Sigmoid colon (tissue), 7 donors: ENCODE results near the gene SGTA. TPM values are rescaled to one million over a fixed set of nuclear protein-coding genes. Genes with fewer than 3 reads are reported as not detected.
"Not testable (repeated sequence)": the region's sequence is repeated elsewhere in the genome, so short reads cannot be mapped to it uniquely, and the experiment has no call there.

Source experiments
- DNase-seq: peaks from one replicate; pipeline ENCODE4 v3.0.0-alpha.2; 2019
- H3K27ac ChIP-seq, 4 donors: fragments of 200-600 bp; sonication (generic); one replicate each; pipeline ENCODE4 v1.5.1; 2016 to 2019; ENCODE audit warnings: mild to moderate bottlenecking in 1 of 4
- H3K27me3 ChIP-seq, 3 donors: fragments of 200-600 bp; sonication (generic); one replicate each; pipeline ENCODE4 v1.5.1; 2019; ENCODE audit warnings: mild to moderate bottlenecking in 1 of 3
- H3K36me3 ChIP-seq, 4 donors: fragments of 200-600 bp; sonication (generic); one replicate each; pipeline ENCODE4 v1.5.1; 2016 to 2019
- H3K4me1 ChIP-seq, 4 donors: fragments of 200-600 bp; sonication (generic); one replicate each; pipeline ENCODE4 v1.5.1; 2017 to 2019
- H3K4me3 ChIP-seq, 4 donors: fragments of 200-600 bp; sonication (generic); one replicate each; pipeline ENCODE4 v1.5.1; 2017 to 2019; ENCODE audit warnings: mild to moderate bottlenecking in 2 of 4, moderate library complexity in 1 of 4
- H3K9me3 ChIP-seq, 4 donors: fragments of 200-600 bp in 3 of 4; sonication (generic) in 3 of 4; one replicate each; pipeline versions ENCODE4 v1.5.1 to v1.6.1; 2013 to 2019
- EP300 ChIP-seq, 4 donors: sonication (generic); formaldehyde crosslinking; IDR thresholded peaks; one replicate each; pipeline ENCODE4 v1.6.1; 2017; ENCODE audit warnings: antibody characterized with exemption in 4 of 4
- POLR2A ChIP-seq, 2 donors: fragments of 450-650 bp; IDR thresholded peaks; one replicate each; pipeline ENCODE4 v1.6.1; 2016; ENCODE audit warnings: antibody characterized with exemption in 2 of 2, mild to moderate bottlenecking in 2 of 2, moderate library complexity in 2 of 2
- POLR2AphosphoS5 ChIP-seq, 4 donors: sonication (generic); formaldehyde crosslinking; IDR thresholded peaks; one replicate each; pipeline ENCODE4 v1.6.1; 2017; ENCODE audit warnings: antibody characterized with exemption in 4 of 4
- WGBS, 2 donors: extraction: QIAGEN DNeasy Blood & Tissue Kit; methylation state at CpG; one replicate each; pipeline ENCODE4 v1.1.7; 2013; 5-methylcytosine and 5-hydroxymethylcytosine counted together
- intact Hi-C: fragments of 100-400 bp; cut with DNase I; formaldehyde crosslinking; loops from one replicate; pipeline ENCODE4 v1.15.1; 2023
- polyA plus RNA-seq, 3 donors: library from polyadenylated mRNA; stranded (reverse); fragments of 200-250 nt; gene quantifications; one replicate each; pipeline ENCODE4 v1.2.3, GENCODE V29; 2013
- total RNA-seq, 4 donors: library from RNA; depleted of rRNA; stranded (reverse); fragments of >200 nt; gene quantifications; one replicate each; pipeline ENCODE4 v1.1.0, GENCODE V29; 2016
- TF ChIP-seq, protein P1 (sequence below), 4 experiments: fragments of 450-650 bp in 3 of 4; fragments of 200-600 bp in 1 of 4; IDR thresholded peaks; one replicate each; pipeline ENCODE4 v1.5.1; 2016 to 2019; ENCODE audit warnings: antibody characterized with exemption in 4 of 4, mild to moderate bottlenecking in 3 of 4, moderate library complexity in 2 of 4
- donor health status: healthy with polysubstance abuse.
- donor health status: Bipolar disorder and iron deficiency.
- donor health status: healthy.

The SGTA gene
- total and polyA plus RNA-seq, 7 donors, result 42.5 to 80.7 (median 48.1) TPM

DNA sequence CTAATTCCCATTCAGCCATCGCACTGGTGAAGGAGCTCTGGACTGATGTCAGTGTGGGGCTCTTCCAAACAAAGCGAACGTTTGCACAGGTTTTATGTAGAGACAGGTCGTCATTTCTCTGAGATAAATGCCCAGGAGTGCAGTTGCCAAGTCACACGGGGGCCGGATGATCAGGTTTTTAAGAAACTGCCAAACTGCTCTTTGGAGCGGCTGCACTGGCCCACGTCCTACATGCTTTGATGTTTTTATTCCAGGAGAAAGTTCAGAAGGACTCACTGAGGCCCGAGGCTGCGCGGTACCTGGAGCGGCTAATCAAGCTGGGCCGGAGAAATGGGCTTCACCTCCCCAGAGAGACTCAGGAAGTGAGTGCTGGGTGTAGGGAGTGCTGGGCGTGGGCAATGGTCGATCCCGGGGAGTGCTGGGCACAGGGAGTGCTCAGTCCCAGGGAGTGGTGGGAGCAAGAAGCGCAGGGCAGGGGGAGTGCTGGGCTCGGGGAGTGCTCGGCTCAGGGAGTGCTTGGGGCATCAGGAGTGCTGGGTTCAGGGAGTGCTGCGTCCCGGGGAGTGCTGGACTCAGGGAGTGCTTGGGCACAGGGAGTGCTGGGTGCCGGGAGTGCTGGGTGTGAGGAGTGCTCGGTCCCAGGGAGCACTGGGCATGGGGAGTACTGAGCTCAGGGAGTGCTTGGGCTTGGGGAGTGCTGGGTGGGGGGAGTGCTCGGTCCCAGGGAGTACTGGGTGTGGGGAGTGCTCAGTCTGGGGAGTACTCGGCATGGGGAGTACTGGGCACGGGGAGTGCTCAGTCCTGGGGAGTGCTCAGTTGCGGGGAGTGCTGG, 13.0 kb upstream of the SGTA start:
- no peaks in the 10 kb centered on the region for H3K4me1 ChIP-seq
- no peak overlapping the region for H3K4me3 ChIP-seq
- WGBS, 2 donors, result 91% methylated on average over 27 of the region's 27 CpGs
- H3K27me3 ChIP-seq, result no peaks in the 10 kb centered on the region
- no peak overlapping the region for H3K27ac ChIP-seq
- TF ChIP-seq, protein P1, sequence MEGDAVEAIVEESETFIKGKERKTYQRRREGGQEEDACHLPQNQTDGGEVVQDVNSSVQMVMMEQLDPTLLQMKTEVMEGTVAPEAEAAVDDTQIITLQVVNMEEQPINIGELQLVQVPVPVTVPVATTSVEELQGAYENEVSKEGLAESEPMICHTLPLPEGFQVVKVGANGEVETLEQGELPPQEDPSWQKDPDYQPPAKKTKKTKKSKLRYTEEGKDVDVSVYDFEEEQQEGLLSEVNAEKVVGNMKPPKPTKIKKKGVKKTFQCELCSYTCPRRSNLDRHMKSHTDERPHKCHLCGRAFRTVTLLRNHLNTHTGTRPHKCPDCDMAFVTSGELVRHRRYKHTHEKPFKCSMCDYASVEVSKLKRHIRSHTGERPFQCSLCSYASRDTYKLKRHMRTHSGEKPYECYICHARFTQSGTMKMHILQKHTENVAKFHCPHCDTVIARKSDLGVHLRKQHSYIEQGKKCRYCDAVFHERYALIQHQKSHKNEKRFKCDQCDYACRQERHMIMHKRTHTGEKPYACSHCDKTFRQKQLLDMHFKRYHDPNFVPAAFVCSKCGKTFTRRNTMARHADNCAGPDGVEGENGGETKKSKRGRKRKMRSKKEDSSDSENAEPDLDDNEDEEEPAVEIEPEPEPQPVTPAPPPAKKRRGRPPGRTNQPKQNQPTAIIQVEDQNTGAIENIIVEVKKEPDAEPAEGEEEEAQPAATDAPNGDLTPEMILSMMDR (IDR thresholded peaks at IDR 0.05), result no peak
- TF ChIP-seq POLR2AphosphoS5 (IDR thresholded peaks at IDR 0.05) (no peak), EP300 (IDR thresholded peaks at IDR 0.05) (no peak), POLR2A (IDR thresholded peaks at IDR 0.05) (no peak)
- peaks cover 0 to 65% (median 15%) of the 10 kb centered on the region in 4 donors for H3K36me3 ChIP-seq
- no peaks in the 10 kb centered on the region for H3K9me3 ChIP-seq
- intact Hi-C loops, result no loop called here
- DNase-seq, result no peak

DNA sequence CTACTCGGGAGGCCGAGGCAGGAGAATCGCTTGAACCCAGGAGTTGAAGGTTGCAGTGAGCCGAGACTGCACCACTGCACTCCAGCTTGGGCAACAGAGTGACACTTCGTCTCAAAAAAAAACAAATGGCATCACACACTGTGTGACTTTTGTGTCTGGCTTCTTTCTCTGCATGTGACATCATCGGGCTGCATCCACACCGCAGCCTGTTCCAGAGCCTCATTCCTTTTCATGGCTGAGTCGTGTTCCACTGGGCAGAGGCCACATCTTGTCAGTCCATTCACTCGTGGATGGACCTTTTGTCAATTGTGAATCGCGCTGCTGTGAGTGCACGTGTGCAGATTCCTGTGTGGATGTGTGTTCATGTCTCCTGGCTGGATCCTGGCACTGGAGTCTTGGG, 10.5 kb upstream of the SGTA start:
- H3K4me1 ChIP-seq, result no peaks in the 10 kb centered on the region
- DNase-seq, result no peak
- peaks cover 0 to 55% (median 16%) of the 10 kb centered on the region in 4 donors for H3K36me3 ChIP-seq
- no peaks in the 10 kb centered on the region for H3K27me3 ChIP-seq
- intact Hi-C loops, result no loop called here
- 96 to 97% methylated on average over 12 of the region's 12 CpGs for WGBS, 2 donors
- H3K27ac ChIP-seq, result no peak overlapping the region
- TF ChIP-seq, protein P1 (IDR thresholded peaks at IDR 0.05), result no peak
- no peak for TF ChIP-seq EP300 (IDR thresholded peaks at IDR 0.05)
- no peak for TF ChIP-seq POLR2AphosphoS5 (IDR thresholded peaks at IDR 0.05)
- no peak for TF ChIP-seq POLR2A (IDR thresholded peaks at IDR 0.05)
- no peaks in the 10 kb centered on the region for H3K9me3 ChIP-seq
- no peak overlapping the region for H3K4me3 ChIP-seq

DNA sequence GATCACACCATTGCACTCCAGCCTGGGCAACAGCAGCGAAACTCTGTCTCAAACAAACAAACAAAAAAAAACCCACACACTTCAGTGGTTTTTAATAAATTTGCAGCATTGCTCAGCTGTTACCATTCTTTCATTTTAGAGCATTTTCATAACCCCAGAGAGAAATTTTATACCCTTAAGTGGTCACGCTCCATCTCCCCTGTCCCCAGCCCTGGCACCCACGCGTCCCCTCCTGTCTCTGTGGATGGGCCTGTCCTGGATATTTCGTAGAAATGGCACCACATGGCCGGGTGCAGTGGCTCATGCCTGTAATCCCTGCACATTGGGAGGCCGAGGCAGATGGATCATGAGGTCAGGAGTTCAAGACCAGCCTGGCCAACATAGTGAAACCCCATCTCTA, 10.1 kb upstream of the SGTA start:
- Histone ChIP-seq H3K36me3 (peaks cover 0 to 50% (median 16%) of the 10 kb centered on the region in 4 donors), H3K4me3 (no peak overlapping the region), H3K27ac (no peak overlapping the region), H3K4me1 (no peaks in the 10 kb centered on the region), H3K27me3 (no peaks in the 10 kb centered on the region), H3K9me3 (no peaks in the 10 kb centered on the region)
- TF ChIP-seq POLR2A (IDR thresholded peaks at IDR 0.05), result no peak
- TF ChIP-seq, protein P1 (IDR thresholded peaks at IDR 0.05), result no peak
- no peak for TF ChIP-seq POLR2AphosphoS5 (IDR thresholded peaks at IDR 0.05)
- WGBS, 2 donors, result 95 to 96% methylated on average over 7 of the region's 7 CpGs
- intact Hi-C loops, result no loop called here
- no peak for DNase-seq

DNA sequence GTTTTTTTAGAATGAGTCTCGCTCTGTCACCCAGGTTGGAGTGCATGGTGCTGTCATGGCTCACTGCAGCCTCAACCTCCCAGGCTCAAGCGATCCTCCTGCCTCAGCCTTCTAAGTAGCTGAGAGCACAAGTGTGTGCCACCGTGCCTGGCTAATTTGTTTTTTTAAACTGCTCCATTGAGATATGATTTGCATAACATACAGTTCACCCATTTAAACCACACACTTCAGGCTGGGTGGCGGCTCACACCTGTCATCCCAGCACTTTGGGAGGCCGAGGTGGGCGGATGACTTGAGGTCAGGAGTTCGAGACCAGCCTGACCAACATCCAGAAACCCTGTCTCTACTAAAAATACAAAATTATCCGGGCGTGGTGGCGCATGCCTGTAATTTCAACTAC, 9.6 kb upstream of the SGTA start:
- H3K9me3 ChIP-seq, H3K4me3 ChIP-seq, DNase-seq, H3K27ac ChIP-seq, intact Hi-C loops, H3K4me1 ChIP-seq, H3K27me3 ChIP-seq: not testable (repeated sequence)
- 87 to 94% methylated on average over 10 of the region's 10 CpGs for WGBS, 2 donors
- peaks cover 0 to 46% (median 16%) of the 10 kb centered on the region in 4 donors for H3K36me3 ChIP-seq

DNA sequence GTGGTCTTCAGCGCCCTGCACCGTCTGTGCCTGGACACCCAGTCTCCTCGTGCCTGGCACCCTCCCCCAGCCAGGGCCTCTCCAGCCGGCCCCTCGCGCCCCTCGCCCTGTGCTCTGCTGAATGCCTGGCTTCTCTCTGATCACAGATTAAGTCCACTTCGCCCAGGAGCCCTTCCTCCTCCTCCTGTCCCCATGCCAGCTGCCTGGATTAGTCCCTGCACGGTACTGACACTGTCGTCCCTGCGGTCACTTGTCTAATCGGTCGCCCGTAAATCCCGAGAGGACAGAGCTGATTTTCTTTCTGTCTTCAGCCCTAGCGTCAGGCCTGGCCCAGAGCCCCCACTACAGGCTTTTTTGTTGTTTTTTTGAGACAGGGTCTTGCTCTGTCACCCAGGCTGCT, 8.8 kb upstream of the SGTA start:
- Histone ChIP-seq H3K36me3 (peaks cover 0 to 39% (median 12%) of the 10 kb centered on the region in 4 donors), H3K27me3 (no peaks in the 10 kb centered on the region), H3K4me3 (no peak overlapping the region), H3K4me1 (no peaks in the 10 kb centered on the region), H3K9me3 (no peaks in the 10 kb centered on the region), H3K27ac (no peak overlapping the region)
- 91 to 94% methylated on average over 16 of the region's 16 CpGs for WGBS, 2 donors
- no peak for DNase-seq
- no peak for TF ChIP-seq POLR2A (IDR thresholded peaks at IDR 0.05)
- TF ChIP-seq EP300 (IDR thresholded peaks at IDR 0.05), result no peak
- TF ChIP-seq, protein P1 (IDR thresholded peaks at IDR 0.05), result no peak
- TF ChIP-seq POLR2AphosphoS5 (IDR thresholded peaks at IDR 0.05), result no peak
- intact Hi-C loops, result no loop called here
